ENCODE results near the gene APBA1. TPM values are rescaled to one million over a fixed set of nuclear protein-coding genes. Genes with fewer than 3 reads are reported as not detected.

The APBA1 gene
- total RNA-seq, 1 experiment from 2014 or later: 1.8 TPM

DNA sequence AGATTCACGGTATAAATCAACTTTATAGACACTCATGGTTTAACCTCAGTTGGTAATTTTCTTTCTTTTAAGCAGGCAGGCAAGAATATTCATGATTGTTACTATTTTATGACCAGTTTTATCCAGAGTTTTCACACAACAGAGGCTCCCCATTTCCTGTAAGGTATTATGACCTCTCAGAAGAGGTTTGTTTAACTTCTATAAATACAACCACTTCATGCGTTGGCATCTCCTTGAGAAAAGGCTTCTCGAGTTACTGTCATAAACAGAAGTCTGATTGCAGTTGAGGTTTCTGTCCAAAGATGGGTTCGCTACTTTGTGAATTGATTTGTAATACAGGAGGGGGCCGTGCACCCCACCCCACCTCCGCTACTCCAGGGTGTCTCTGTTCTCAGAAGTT, 291.9 kb downstream of the APBA1 start:
- peaks cover 13 to 19% of the 10 kb centered on the region in 2 experiments for H3K4me1 Mint-ChIP-seq
- H2BK5ac ChIP-seq (ENCODE audit: insufficient read length, low read length): no peak overlapping the region
- H3K9me3 Mint-ChIP-seq: no peaks in the 10 kb centered on the region
- no peaks in the 10 kb centered on the region for H3K9me3 ChIP-seq (ENCODE audit: control insufficient read depth, low read depth, low read length)
- no peak overlapping the region for H4K5ac ChIP-seq (ENCODE audit: insufficient read length, low read depth, low read length)
- no peak overlapping the region for H4K8ac ChIP-seq (replicated peaks; ENCODE audit: insufficient read length, low read depth, low read length)
- H3K27ac Mint-ChIP-seq: no peak overlapping the region
- no peaks in the 10 kb centered on the region for H3K4me1 ChIP-seq (ENCODE audit: insufficient read depth, low read length)
- no peak overlapping the region for H3K27ac ChIP-seq (ENCODE audit: insufficient read length, low read depth, low read length)
- no peak overlapping the region for H2BK12ac ChIP-seq (ENCODE audit: insufficient read length, low read depth, low read length)
- no peak overlapping the region for H4K91ac ChIP-seq (ENCODE audit: insufficient read length, low read depth, low read length)
- H2BK15ac ChIP-seq (ENCODE audit: low read depth, low read length): no peak overlapping the region
- H3K14ac ChIP-seq (ENCODE audit: insufficient read depth, low read length): no peak overlapping the region
- WGBS (ENCODE audit: extremely low coverage, insufficient read length, low lambda C conversion rate): no CpG with 5 or more reads among the region's 6 CpGs
- H2AK5ac ChIP-seq (ENCODE audit: insufficient read length, low read length): no peak overlapping the region
- H3K4me2 ChIP-seq (ENCODE audit: insufficient read depth, insufficient read length, low read length): no peak overlapping the region
- no peak overlapping the region for H2BK120ac ChIP-seq (ENCODE audit: low read depth, low read length, poor library complexity, severe bottlenecking)
- H3K4me3 Mint-ChIP-seq: no peak overlapping the region
- no peak overlapping the region for H2BK20ac ChIP-seq (ENCODE audit: low read depth, low read length, poor library complexity, severe bottlenecking)
- no peak overlapping the region for H3K56ac ChIP-seq (ENCODE audit: insufficient read length, low read depth, low read length)
- H3K79me2 ChIP-seq (ENCODE audit: insufficient read depth, low read length): no peaks in the 10 kb centered on the region
- no peaks in the 10 kb centered on the region for H4K20me1 ChIP-seq (ENCODE audit: control insufficient read depth, insufficient read depth, insufficient read length)
- H3K36me3 Mint-ChIP-seq (ENCODE audit: insufficient read depth in 1 of 3, low read depth in 3 of 3): peaks cover 6 to 62% (median 10%) of the 10 kb centered on the region in 3 experiments; a peak in 6 of 7 replicates
- no peak overlapping the region for H3K23ac ChIP-seq (ENCODE audit: insufficient read length, low read depth, low read length)
- no peak overlapping the region for H3T11ph ChIP-seq (ENCODE audit: low read length)
- H3K27me3 ChIP-seq (ENCODE audit: insufficient read depth, low read length): no peaks in the 10 kb centered on the region
- TF ChIP-seq, protein P1, sequence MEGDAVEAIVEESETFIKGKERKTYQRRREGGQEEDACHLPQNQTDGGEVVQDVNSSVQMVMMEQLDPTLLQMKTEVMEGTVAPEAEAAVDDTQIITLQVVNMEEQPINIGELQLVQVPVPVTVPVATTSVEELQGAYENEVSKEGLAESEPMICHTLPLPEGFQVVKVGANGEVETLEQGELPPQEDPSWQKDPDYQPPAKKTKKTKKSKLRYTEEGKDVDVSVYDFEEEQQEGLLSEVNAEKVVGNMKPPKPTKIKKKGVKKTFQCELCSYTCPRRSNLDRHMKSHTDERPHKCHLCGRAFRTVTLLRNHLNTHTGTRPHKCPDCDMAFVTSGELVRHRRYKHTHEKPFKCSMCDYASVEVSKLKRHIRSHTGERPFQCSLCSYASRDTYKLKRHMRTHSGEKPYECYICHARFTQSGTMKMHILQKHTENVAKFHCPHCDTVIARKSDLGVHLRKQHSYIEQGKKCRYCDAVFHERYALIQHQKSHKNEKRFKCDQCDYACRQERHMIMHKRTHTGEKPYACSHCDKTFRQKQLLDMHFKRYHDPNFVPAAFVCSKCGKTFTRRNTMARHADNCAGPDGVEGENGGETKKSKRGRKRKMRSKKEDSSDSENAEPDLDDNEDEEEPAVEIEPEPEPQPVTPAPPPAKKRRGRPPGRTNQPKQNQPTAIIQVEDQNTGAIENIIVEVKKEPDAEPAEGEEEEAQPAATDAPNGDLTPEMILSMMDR (conservative IDR thresholded peaks at IDR 0.05): no peak
- H3K18ac ChIP-seq (ENCODE audit: insufficient read length, low read depth, low read length): no peak overlapping the region
- H3K9ac ChIP-seq (ENCODE audit: extremely low read depth, insufficient read length, low read length): no peak overlapping the region
- H3K79me1 ChIP-seq (ENCODE audit: insufficient read depth, low read depth, low read length, poor library complexity, severe bottlenecking): no peaks in the 10 kb centered on the region
- H3K23me2 ChIP-seq (ENCODE audit: insufficient read length, low read depth, low read length, poor library complexity, severe bottlenecking): no peaks in the 10 kb centered on the region
- H2AFZ ChIP-seq (ENCODE audit: low read length): no peak overlapping the region
- no peak overlapping the region for H3K4ac ChIP-seq (ENCODE audit: low read depth, low read length)
- no peak for DNase-seq
- no peaks in the 10 kb centered on the region; the same call in 1 of the 2 replicates for H3K27me3 Mint-ChIP-seq (ENCODE audit: low read depth)

Measured in H9 (cell line).